HEK293 (cell line): ENCODE measurements around the gene ZNF473.
"Not testable (repeated sequence)": the region's sequence is repeated elsewhere in the genome, so short reads cannot be mapped to it uniquely, and the experiment has no call there.

Experiments used
- CTCF ChIP-seq: fragments of 450-650 bp; formaldehyde crosslinking; IDR thresholded peaks from 2 replicates; pipeline ENCODE4 v1.5.1; 2016; ENCODE audit warnings: missing biosample characterization, missing genetic modification characterization
- KLF1 ChIP-seq: fragments of 450-650 bp; formaldehyde crosslinking; IDR thresholded peaks from 2 replicates; pipeline ENCODE4 v1.5.1; 2016; ENCODE audit warnings: missing biosample characterization, missing genetic modification characterization
- ZNF114 ChIP-seq: fragments of 450-650 bp; formaldehyde crosslinking; IDR thresholded peaks from 2 replicates; pipeline ENCODE4 v1.5.0; 2017; ENCODE audit warnings: missing biosample characterization, missing genetic modification characterization
- ZNF184 ChIP-seq: fragments of 450-650 bp; IDR thresholded peaks from 2 replicates; pipeline ENCODE4 v1.5.1; 2018; ENCODE audit warnings: missing biosample characterization, mild to moderate bottlenecking, missing genetic modification characterization
- ZNF248 ChIP-seq: fragments of 450-650 bp; formaldehyde crosslinking; IDR thresholded peaks from 2 replicates; pipeline ENCODE4 v1.5.1; 2017; ENCODE audit warnings: missing biosample characterization, missing genetic modification characterization
- ZNF274 ChIP-seq, 2 experiments: fragments of 200-500 bp in 1 of 2; fragments of 450-650 bp in 1 of 2; sonication (Bioruptor generic) in 1 of 2; formaldehyde crosslinking in 1 of 2; IDR thresholded peaks; 2 replicates each; pipeline versions ENCODE4 v1.5.1 to v1.6.1; 2014 to 2016; ENCODE audit warnings: borderline replicate concordance in 1 of 2, inconsistent platforms in 1 of 2, low read length in 1 of 2, missing biosample characterization in 1 of 2, missing genetic modification characterization in 1 of 2
- ZNF292 ChIP-seq: fragments of 450-650 bp; formaldehyde crosslinking; IDR thresholded peaks from 2 replicates; pipeline ENCODE4 v1.5.1; 2016; ENCODE audit warnings: low read depth, missing biosample characterization, missing genetic modification characterization, borderline replicate concordance
- ZNF362 ChIP-seq: fragments of 450-650 bp; formaldehyde crosslinking; IDR thresholded peaks from 2 replicates; pipeline ENCODE4 v1.5.1; 2016; ENCODE audit warnings: missing biosample characterization, missing genetic modification characterization
- ZNF501 ChIP-seq: fragments of 450-650 bp; formaldehyde crosslinking; IDR thresholded peaks from 2 replicates; pipeline ENCODE4 v1.5.1; 2016; ENCODE audit warnings: missing biosample characterization, missing genetic modification characterization
- ZNF600 ChIP-seq: fragments of 450-650 bp; formaldehyde crosslinking; IDR thresholded peaks from 2 replicates; pipeline ENCODE4 v1.5.1; 2016; ENCODE audit warnings: missing biosample characterization, missing genetic modification characterization
- ZNF629 ChIP-seq: fragments of 450-650 bp; formaldehyde crosslinking; IDR thresholded peaks from 2 replicates; pipeline ENCODE4 v1.5.1; 2017; ENCODE audit warnings: missing biosample characterization, missing genetic modification characterization

GRCh38 chr19:50075076-50075475, 49.3 kb downstream of the ZNF473 start:
- not testable (repeated sequence) for TF ChIP-seq CTCF (tag by site-specific recombination); ZNF248 (tag by site-specific recombination); ZNF184 (tag by site-specific recombination); ZNF292 (tag by site-specific recombination); ZNF501 (tag by site-specific recombination); KLF1 (tag by site-specific recombination); ZNF274 (IDR thresholded peaks at IDR 0.05; ENCODE audit: low read length); ZNF274 (tag by site-specific recombination; IDR thresholded peaks at IDR 0.05; ENCODE audit: borderline replicate concordance); ZNF114 (tag by site-specific recombination); ZNF629 (tag by site-specific recombination); ZNF600 (tag by site-specific recombination); ZNF362 (tag by site-specific recombination)
